Activated CD8-positive, alpha-beta T cell treated with anti-CD3 and anti-CD28 coated beads for 36 hours (primary cell): ENCODE results near the gene ELOB. TPM values are rescaled to one million over a fixed set of nuclear protein-coding genes. Genes with fewer than 3 reads are reported as not detected.

Source experiments
- ATAC-seq: fragments of 200-7000 bp; cut with Tn5 transposase; one replicate; pipeline ENCODE4 v1.10.0; 2021; ENCODE audit warnings: mild to moderate bottlenecking, moderate library complexity
- CTCF ChIA-PET: fragments of 350-600 bp; sonication (Branson Sonifier 250); formaldehyde crosslinking; loops from one replicate; lab custom pipeline; 2021; ENCODE audit warnings: antibody characterized with exemption; lab: Charles Lee
- POLR2A ChIA-PET: fragments of 350-600 bp; sonication (Branson Sonifier 250); formaldehyde crosslinking; loops from one replicate; lab custom pipeline; 2021; ENCODE audit warnings: antibody characterized with exemption; lab: Charles Lee
- DNase-seq: peaks from one replicate; pipeline ENCODE4 v3.0.0-alpha.2; 2020
- H3K27ac Mint-ChIP-seq: one replicate; pipeline ENCODE4 v1.8.0; 2021; ENCODE audit warnings: mild to moderate bottlenecking, mixed read lengths
- H3K27me3 Mint-ChIP-seq: one replicate; pipeline ENCODE4 v1.8.0; 2021; ENCODE audit warnings: mixed read lengths
- H3K36me3 Mint-ChIP-seq: one replicate; pipeline ENCODE4 v1.8.0; 2021; ENCODE audit warnings: low read depth, mixed read lengths
- H3K4me1 Mint-ChIP-seq: one replicate; pipeline ENCODE4 v1.8.0; 2021; ENCODE audit warnings: low read depth, mixed read lengths
- H3K4me3 Mint-ChIP-seq: one replicate; pipeline ENCODE4 v1.8.0; 2021; ENCODE audit warnings: mild to moderate bottlenecking, moderate library complexity, mixed read lengths
- H3K9me3 Mint-ChIP-seq: one replicate; pipeline ENCODE4 v1.8.0; 2021; ENCODE audit warnings: mixed read lengths
- CTCF ChIP-seq: fragments of 200-600 bp; IDR thresholded peaks from one replicate; pipeline ENCODE4 v1.8.0; 2022; ENCODE audit warnings: antibody characterized with exemption, mild to moderate bottlenecking
- intact Hi-C: fragments of 100-400 bp; cut with micrococcal nuclease; formaldehyde crosslinking; loops from one replicate; pipeline ENCODE4 v1.10.0; 2022
- total RNA-seq, 2 experiments: library from RNA; stranded (reverse); gene quantifications; one replicate each; pipeline ENCODE4 v1.2.3, GENCODE V29; 2021

Gene ELOB
- total RNA-seq, 2 experiments from 2014 or later: 174 to 178 TPM

GRCh38 chr16:2775765-2776499 is 1.1 kb downstream of the ELOB start:
- no peaks in the 10 kb centered on the region for H3K9me3 Mint-ChIP-seq
- H3K4me1 Mint-ChIP-seq: peaks cover 28% of the 10 kb centered on the region
- ChIA-PET CTCF (interaction anchor here (0.6 to 2.1 kb wide), 4 partner anchors 9 to 151 kb away, joined by 3 to 7 read pairs (median 6); no protein-coding TSS in a partner anchor), POLR2A (interaction anchor here (0.7 to 8.7 kb wide), 9 partner anchors 9 to 107 kb away, joined by 3 to 80 read pairs (median 6); partner anchors contain the start of genes FLYWCH2, KCTD5 and SRRM2)
- no peaks in the 10 kb centered on the region for H3K27me3 Mint-ChIP-seq
- H3K27ac Mint-ChIP-seq: peak overlapping the region; percentile 86
- no peak for TF ChIP-seq CTCF
- DNase-seq (no peak), ATAC-seq (no peak)
- peaks cover 36% of the 10 kb centered on the region for H3K36me3 Mint-ChIP-seq
- intact Hi-C loops: no loop called here
- peak overlapping the region; percentile 90 for H3K4me3 Mint-ChIP-seq

GRCh38 chr16:2775131-2775716 is 1.9 kb downstream of the ELOB start:
- DNase-seq (no peak), ATAC-seq (no peak)
- peaks cover 25% of the 10 kb centered on the region for H3K4me1 Mint-ChIP-seq
- no peaks in the 10 kb centered on the region for H3K27me3 Mint-ChIP-seq
- no peak for TF ChIP-seq CTCF
- H3K27ac Mint-ChIP-seq: peak overlapping the region; percentile 60
- CTCF ChIA-PET: interaction anchor here (1.5 to 2.1 kb wide), 3 partner anchors 10 to 64 kb away, joined by 6 to 7 read pairs (median 7); no protein-coding TSS in a partner anchor
- intact Hi-C loops: no loop called here
- peaks cover 39% of the 10 kb centered on the region for H3K36me3 Mint-ChIP-seq
- no peaks in the 10 kb centered on the region for H3K9me3 Mint-ChIP-seq
- POLR2A ChIA-PET: interaction anchor here (1.0 to 8.7 kb wide), 8 partner anchors 8 to 93 kb away, joined by 3 to 80 read pairs (median 8); partner anchors contain the start of genes KCTD5 and SRRM2
- peak overlapping the region; percentile 90 for H3K4me3 Mint-ChIP-seq

- ChIA-PET POLR2A (interaction anchor here (1.1 to 8.7 kb wide), 6 partner anchors 9 to 21 kb away, joined by 6 to 80 read pairs (median 9); partner anchors contain the start of gene SRRM2), CTCF (interaction anchor here (2.1 kb wide), 1 partner anchor 65 kb away, joined by 7 read pairs; no protein-coding TSS in a partner anchor)
- DNase-seq (no peak), ATAC-seq (no peak)
- no peak overlapping the region for H3K4me3 Mint-ChIP-seq
- intact Hi-C loops: no loop called here
- H3K9me3 Mint-ChIP-seq: no peaks in the 10 kb centered on the region
- TF ChIP-seq CTCF: no peak
- H3K27ac Mint-ChIP-seq: peak overlapping the region; percentile 18
- peaks cover 47% of the 10 kb centered on the region for H3K36me3 Mint-ChIP-seq
- H3K27me3 Mint-ChIP-seq: no peaks in the 10 kb centered on the region
- H3K4me1 Mint-ChIP-seq: peaks cover 23% of the 10 kb centered on the region
Observed at GRCh38 chr16:2774161-2774891, 2.8 kb downstream of the ELOB start.

- Mint-ChIP-seq H3K27me3 (no peaks in the 10 kb centered on the region), H3K9me3 (no peaks in the 10 kb centered on the region), H3K4me1 (peaks cover 18% of the 10 kb centered on the region), H3K36me3 (peaks cover 44% of the 10 kb centered on the region), H3K27ac (peak overlapping the region; percentile 25), H3K4me3 (no peak overlapping the region)
- intact Hi-C loops: no loop called here
- DNase-seq: no peak
- no peak for TF ChIP-seq CTCF
- ATAC-seq: no peak
- ChIA-PET POLR2A (interaction anchor here (0.6 to 8.7 kb wide), 7 partner anchors 8 to 20 kb away, joined by 4 to 80 read pairs (median 6); partner anchors contain the start of gene SRRM2), CTCF (interaction anchor here (0.9 kb wide), 1 partner anchor 9 kb away, joined by 4 read pairs; no protein-coding TSS in a partner anchor)
Observed at GRCh38 chr16:2773188-2773968, 3.7 kb downstream of the ELOB start.
